ENCODE results near the gene ACYP1. TPM values are rescaled to one million over a fixed set of nuclear protein-coding genes. Genes with fewer than 3 reads are reported as not detected.

The ACYP1 gene
- total RNA-seq (2013), result 5.9 TPM
- polyA plus RNA-seq (10 to 100 TPM in 1 of 3 donors, 1 to 10 TPM in 2; 2.8 to 11.8 (median 4.3) TPM), polyA minus RNA-seq (0.69 TPM in 1 of 2 replicates, not detected in the other), total RNA-seq (0.34 to 4.1 (median 1.5) reads per million in 11 experiments)

- H3K4me2 ChIP-seq (replicated peaks; ENCODE audit: extremely low read depth, low read length, poor library complexity, severe bottlenecking), result peak within 1 kb of the TSS; percentile 81
- H3K79me2 ChIP-seq (ENCODE audit: insufficient read depth, low read length), result peaks cover 21% of the 10 kb centered on the region
- H4K20me1 ChIP-seq (ENCODE audit: insufficient read depth, low read length), result no peaks in the 10 kb centered on the region
- H3K27ac ChIP-seq (ENCODE audit: low read depth in 1 of 2, low read length in 2 of 2), result peak within 1 kb of the TSS; percentile 1 to 76
- intact Hi-C loops (cut with micrococcal nuclease), result loop anchor here (10.0 kb wide), 2 partner anchors 59 to 119 kb away; partner anchors contain the start of gene EIF2B2 (in 1 of the 2)
- peak within 1 kb of the TSS; percentile 86 for H2AFZ ChIP-seq (ENCODE audit: insufficient read depth, low read depth, low read length, poor library complexity, severe bottlenecking)
- DNase-seq, result peak; percentile 81 to 86 (median 84)
- 0% methylated on average over 25 of the region's 34 CpGs for WGBS (ENCODE audit: insufficient coverage)
- peak within 1 kb of the TSS; percentile 68 for H3K9ac ChIP-seq (ENCODE audit: insufficient read depth, low read length, poor library complexity, severe bottlenecking)
- Mint-ChIP-seq H3K4me3 (peak within 1 kb of the TSS; percentile 99), H3K36me3 (peaks cover 14% of the 10 kb centered on the region in 2 donors), H3K27me3 (ENCODE audit: low read depth in 3 of 3) (no peaks in the 10 kb centered on the region), H3K27ac (peak within 1 kb of the TSS; percentile 83 to 96 (median 93)), H3K4me1 (peaks cover 16% of the 10 kb centered on the region), H3K9me3 (peaks cover 0 to 5% (median 0%) of the 10 kb centered on the region in 7 donors)
- no peaks in the 10 kb centered on the region for H3K27me3 ChIP-seq (ENCODE audit: control insufficient read depth in 2 of 2, insufficient read depth in 2 of 2, low read length in 2 of 2)
- no peaks in the 10 kb centered on the region for H3K36me3 ChIP-seq (replicated peaks in 1 of 2; ENCODE audit: control insufficient read depth in 1 of 2, insufficient read depth in 2 of 2, low read length in 2 of 2)
- no peak for TF ChIP-seq CTCF (IDR thresholded peaks at IDR 0.05)
- peak within 1 kb of the TSS; percentile 75 to 84 (median 84) for H3K4me3 ChIP-seq (replicated peaks in 1 of 3; ENCODE audit: low read depth in 2 of 3, low read length in 3 of 3)
- H3K4me1 ChIP-seq (ENCODE audit: control insufficient read depth in 1 of 2, insufficient read depth in 2 of 2, low read length in 2 of 2), result peaks cover 15 to 33% of the 10 kb centered on the region in 2 donors
- no peaks in the 10 kb centered on the region for H3K9me3 ChIP-seq (replicated peaks in 1 of 2; ENCODE audit: control insufficient read depth in 1 of 2, insufficient read depth in 1 of 2, low read length in 2 of 2)
These were observed at the start of gene ACYP1 for GRCh38 chr14:75063491-75064204. Gene ACYP1, minus strand, starts transcription at chr14:75064024. Its CDS starts 471 bp downstream, at chr14:75063553.

GRCh38 chr14:75109877-75110276 is 46.1 kb upstream of the ACYP1 start:
- no peak overlapping the region for H3K4me3 ChIP-seq (replicated peaks in 1 of 3; ENCODE audit: low read depth in 2 of 3, low read length in 3 of 3)
- H3K27me3 ChIP-seq (ENCODE audit: control insufficient read depth in 2 of 2, insufficient read depth in 2 of 2, low read length in 2 of 2), result no peaks in the 10 kb centered on the region
- no peak overlapping the region for H3K27ac Mint-ChIP-seq
- H3K9me3 ChIP-seq (replicated peaks in 1 of 2; ENCODE audit: control insufficient read depth in 1 of 2, insufficient read depth in 1 of 2, low read length in 2 of 2), result no peaks in the 10 kb centered on the region
- no peaks in the 10 kb centered on the region for H3K27me3 Mint-ChIP-seq (ENCODE audit: low read depth in 3 of 3)
- H2AFZ ChIP-seq (ENCODE audit: insufficient read depth, low read depth, low read length, poor library complexity, severe bottlenecking), result no peak overlapping the region
- no peaks in the 10 kb centered on the region for H3K4me1 ChIP-seq (ENCODE audit: control insufficient read depth in 1 of 2, insufficient read depth in 2 of 2, low read length in 2 of 2)
- H3K36me3 ChIP-seq (replicated peaks in 1 of 2; ENCODE audit: control insufficient read depth in 1 of 2, insufficient read depth in 2 of 2, low read length in 2 of 2), result peaks cover 94 to 100% of the 10 kb centered on the region in 2 donors
- peaks cover 81 to 92% of the 10 kb centered on the region in 2 donors for H3K36me3 Mint-ChIP-seq
- no peak for TF ChIP-seq CTCF (IDR thresholded peaks at IDR 0.05)
- no peaks in the 10 kb centered on the region for H3K9me3 Mint-ChIP-seq
- no peak overlapping the region for H3K4me2 ChIP-seq (replicated peaks; ENCODE audit: extremely low read depth, low read length, poor library complexity, severe bottlenecking)
- no peaks in the 10 kb centered on the region for H3K4me1 Mint-ChIP-seq
- H3K4me3 Mint-ChIP-seq, result no peak overlapping the region
- no peak overlapping the region for H3K9ac ChIP-seq (ENCODE audit: insufficient read depth, low read length, poor library complexity, severe bottlenecking)
- no peak for DNase-seq
- no peak overlapping the region for H3K27ac ChIP-seq (ENCODE audit: low read depth in 1 of 2, low read length in 2 of 2)
- WGBS (ENCODE audit: insufficient coverage), result no CpG with 5 or more reads among the region's 2 CpGs
- H3K79me2 ChIP-seq (ENCODE audit: insufficient read depth, low read length), result no peaks in the 10 kb centered on the region
- no peaks in the 10 kb centered on the region for H4K20me1 ChIP-seq (ENCODE audit: insufficient read depth, low read length)
- intact Hi-C loops (cut with micrococcal nuclease), result no loop called here
